Fibroblast of lung (primary cell): Measurements from ENCODE around the gene UROC1. TPM values are rescaled to one million over a fixed set of nuclear protein-coding genes. Genes with fewer than 3 reads are reported as not detected.

Source experiments
- DNase-seq, 2 donors: peaks; one replicate each; pipeline versions ENCODE4 v3.0.0 to v3.0.0-alpha.2; 2010; ENCODE audit warnings: low read depth in 2 of 2
- H2AFZ ChIP-seq: 2 replicates; pipeline ENCODE4 v1.5.1; 2012; ENCODE audit warnings: low read length, control low read depth, inconsistent platforms
- H3K27ac ChIP-seq: 2 replicates; pipeline ENCODE4 v1.5.1; 2011; ENCODE audit warnings: low read length, control low read depth; ENCODE audit not compliant: insufficient read depth
- H3K27me3 ChIP-seq: 2 replicates; pipeline ENCODE4 v1.5.1; 2011; ENCODE audit warnings: mild to moderate bottlenecking, low read length; ENCODE audit not compliant: control insufficient read depth, insufficient read depth
- H3K36me3 ChIP-seq: 2 replicates; pipeline ENCODE4 v1.5.1; 2011; ENCODE audit warnings: low read length; ENCODE audit not compliant: control insufficient read depth, insufficient read depth
- H3K4me1 ChIP-seq: 2 replicates; pipeline ENCODE4 v1.5.1; 2011; ENCODE audit warnings: low read length; ENCODE audit not compliant: control insufficient read depth, insufficient read depth; ENCODE audit errors: extremely low read depth
- H3K4me2 ChIP-seq: 2 replicates; pipeline ENCODE4 v1.5.1; 2011; ENCODE audit warnings: low read length, control low read depth; ENCODE audit not compliant: insufficient read depth; ENCODE audit errors: extremely low read depth
- H3K4me3 ChIP-seq, 4 experiments: fragments of 200-600 bp in 1 of 4; sonication (generic) in 1 of 4; replicated peaks in 1 of 4; 2 replicates each; pipeline ENCODE4 v1.5.1; 2011 to 2016; ENCODE audit warnings: low read length in 4 of 4, low read depth in 3 of 4, mild to moderate bottlenecking in 3 of 4, control low read depth in 2 of 4, inconsistent platforms in 1 of 4, mixed read lengths in 1 of 4; ENCODE audit not compliant: insufficient read depth in 1 of 4; ENCODE audit errors: control extremely low read depth in 1 of 4
- H3K79me2 ChIP-seq: 2 replicates; pipeline ENCODE4 v1.5.1; 2012; ENCODE audit warnings: mild to moderate bottlenecking, low read length, inconsistent platforms; ENCODE audit not compliant: control insufficient read depth, insufficient read depth
- H3K9ac ChIP-seq: 2 replicates; pipeline ENCODE4 v1.5.1; 2011; ENCODE audit warnings: mild to moderate bottlenecking, low read length, control low read depth; ENCODE audit not compliant: insufficient read depth
- H3K9me3 ChIP-seq: 2 replicates; pipeline ENCODE4 v1.5.1; 2012; ENCODE audit warnings: low read depth, low read length; ENCODE audit not compliant: control insufficient read depth, insufficient read depth
- H4K20me1 ChIP-seq: 2 replicates; pipeline ENCODE4 v1.5.1; 2011; ENCODE audit warnings: low read length; ENCODE audit not compliant: control insufficient read depth, insufficient read depth; ENCODE audit errors: extremely low read depth
- CTCF ChIP-seq, 2 donors: IDR thresholded peaks in 1 of 2; conservative IDR thresholded peaks in 1 of 2; 1 replicate in 1 of 2; 2 replicates in 1 of 2; pipeline ENCODE4 v1.5.1; 2011 to 2012; ENCODE audit warnings: low read length in 2 of 2, control low read depth in 1 of 2, inconsistent platforms in 1 of 2, low read depth in 1 of 2, mild to moderate bottlenecking in 1 of 2
- EZH2 ChIP-seq: IDR thresholded peaks from 2 replicates; pipeline ENCODE4 v1.5.1; 2012; ENCODE audit warnings: low read length, control low read depth, mild to moderate bottlenecking; ENCODE audit errors: missing control alignments
- polyA plus RNA-seq, 2 donors: library from polyadenylated mRNA; depleted of rRNA in 1 of 2; stranded (reverse) in 1 of 2; unstranded in 1 of 2; fragments of >200 nt; gene quantifications; 2 replicates each; pipeline ENCODE4 v1.2.1, GENCODE V29; 2011 to 2012; ENCODE audit warnings: missing spikeins in 1 of 2
- total RNA-seq: library from RNA; depleted of rRNA; stranded (reverse); fragments of >200 nt; gene quantifications from 2 replicates; pipeline ENCODE4 v1.2.1, GENCODE V29; 2014

The UROC1 gene
- total and polyA plus RNA-seq, 2 donors (not counting 1 experiment from before 2014, with no cell fraction given), result not detected

GRCh38 chr3:126491221-126492013, 26.2 kb downstream of the UROC1 start:
- no peak overlapping the region for H2AFZ ChIP-seq
- TF ChIP-seq EZH2 (no peak), CTCF (conservative IDR thresholded peaks at IDR 0.05 in 1 of 2, IDR thresholded peaks at IDR 0.05 in 1 of 2; ENCODE audit: low read depth in 1 of 2, low read length in 2 of 2) (no peak)

GRCh38 chr3:126490619-126491018, 27.0 kb downstream of the UROC1 start:
- no peak for TF ChIP-seq EZH2
- TF ChIP-seq CTCF (conservative IDR thresholded peaks at IDR 0.05 in 1 of 2, IDR thresholded peaks at IDR 0.05 in 1 of 2; ENCODE audit: low read depth in 1 of 2, low read length in 2 of 2), result no peak
- no peak for DNase-seq
- H3K27me3 ChIP-seq, result peaks cover 5% of the 10 kb centered on the region
- H3K4me2 ChIP-seq, result no peak overlapping the region
- no peaks in the 10 kb centered on the region for H4K20me1 ChIP-seq
- no peaks in the 10 kb centered on the region for H3K4me1 ChIP-seq
- H3K9ac ChIP-seq, result no peak overlapping the region
- no peak overlapping the region for H3K4me3 ChIP-seq
- H3K79me2 ChIP-seq, result no peaks in the 10 kb centered on the region
- no peaks in the 10 kb centered on the region for H3K9me3 ChIP-seq
- no peak overlapping the region for H3K27ac ChIP-seq
- no peaks in the 10 kb centered on the region for H3K36me3 ChIP-seq
- H2AFZ ChIP-seq, result no peak overlapping the region

More at GRCh38 chr3:126491221-126492013, 26.2 kb downstream of the UROC1 start:
- Histone ChIP-seq H3K9ac (no peak overlapping the region), H3K4me3 (no peak overlapping the region), H3K27me3 (peaks cover 5% of the 10 kb centered on the region), H3K27ac (no peak overlapping the region), H3K9me3 (no peaks in the 10 kb centered on the region), H3K36me3 (no peaks in the 10 kb centered on the region), H4K20me1 (no peaks in the 10 kb centered on the region), H3K4me1 (no peaks in the 10 kb centered on the region), H3K4me2 (no peak overlapping the region), H3K79me2 (no peaks in the 10 kb centered on the region)
- DNase-seq, result no peak

GRCh38 chr3:126488886-126489569, 28.5 kb downstream of the UROC1 start:
- Histone ChIP-seq H3K4me3 (no peak overlapping the region), H4K20me1 (no peaks in the 10 kb centered on the region), H3K4me1 (no peaks in the 10 kb centered on the region), H3K4me2 (no peak overlapping the region), H3K9me3 (no peaks in the 10 kb centered on the region), H2AFZ (no peak overlapping the region), H3K9ac (no peak overlapping the region), H3K27me3 (peaks cover 9% of the 10 kb centered on the region), H3K36me3 (no peaks in the 10 kb centered on the region), H3K79me2 (no peaks in the 10 kb centered on the region), H3K27ac (no peak overlapping the region)
- no peak for DNase-seq
- TF ChIP-seq CTCF (conservative IDR thresholded peaks at IDR 0.05 in 1 of 2, IDR thresholded peaks at IDR 0.05 in 1 of 2; ENCODE audit: low read depth in 1 of 2, low read length in 2 of 2) (no peak), EZH2 (no peak)
